ENCODE measurements around the gene KCNN3.

GRCh38 chr1:154730986-154731489, 139.0 kb downstream of the KCNN3 start:
- TF ChIP-seq PLSCR1 (CRISPR knock-in tag; IDR thresholded peaks at IDR 0.05; ENCODE audit: borderline replicate concordance) (no peak), ZNF30 (CRISPR knock-in tag; IDR thresholded peaks at IDR 0.05) (no peak), ELF1 (CRISPR knock-in tag; IDR thresholded peaks at IDR 0.05) (no peak), ZBTB2 (CRISPR knock-in tag; IDR thresholded peaks at IDR 0.05; ENCODE audit: low read depth) (no peak), CHD2 (IDR thresholded peaks at IDR 0.05; ENCODE audit: low read depth, low read length) (no peak), ARNT (IDR thresholded peaks at IDR 0.05) (no peak), MEIS1 (CRISPR knock-in tag; IDR thresholded peaks at IDR 0.05; ENCODE audit: borderline replicate concordance) (no peak), ESRRA (CRISPR knock-in tag; IDR thresholded peaks at IDR 0.05; ENCODE audit: low read depth) (no peak), MTA3 (CRISPR knock-in tag; IDR thresholded peaks at IDR 0.05) (no peak), HDAC2 (CRISPR knock-in tag; IDR thresholded peaks at IDR 0.05) (no peak), RXRB (CRISPR knock-in tag; IDR thresholded peaks at IDR 0.05; ENCODE audit: borderline replicate concordance) (no peak)
- TF ChIP-seq, protein P1, sequence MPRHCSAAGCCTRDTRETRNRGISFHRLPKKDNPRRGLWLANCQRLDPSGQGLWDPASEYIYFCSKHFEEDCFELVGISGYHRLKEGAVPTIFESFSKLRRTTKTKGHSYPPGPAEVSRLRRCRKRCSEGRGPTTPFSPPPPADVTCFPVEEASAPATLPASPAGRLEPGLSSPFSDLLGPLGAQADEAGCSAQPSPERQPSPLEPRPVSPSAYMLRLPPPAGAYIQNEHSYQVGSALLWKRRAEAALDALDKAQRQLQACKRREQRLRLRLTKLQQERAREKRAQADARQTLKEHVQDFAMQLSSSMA (CRISPR knock-in tag; IDR thresholded peaks at IDR 0.05), result no peak
- TF ChIP-seq, protein P2, sequence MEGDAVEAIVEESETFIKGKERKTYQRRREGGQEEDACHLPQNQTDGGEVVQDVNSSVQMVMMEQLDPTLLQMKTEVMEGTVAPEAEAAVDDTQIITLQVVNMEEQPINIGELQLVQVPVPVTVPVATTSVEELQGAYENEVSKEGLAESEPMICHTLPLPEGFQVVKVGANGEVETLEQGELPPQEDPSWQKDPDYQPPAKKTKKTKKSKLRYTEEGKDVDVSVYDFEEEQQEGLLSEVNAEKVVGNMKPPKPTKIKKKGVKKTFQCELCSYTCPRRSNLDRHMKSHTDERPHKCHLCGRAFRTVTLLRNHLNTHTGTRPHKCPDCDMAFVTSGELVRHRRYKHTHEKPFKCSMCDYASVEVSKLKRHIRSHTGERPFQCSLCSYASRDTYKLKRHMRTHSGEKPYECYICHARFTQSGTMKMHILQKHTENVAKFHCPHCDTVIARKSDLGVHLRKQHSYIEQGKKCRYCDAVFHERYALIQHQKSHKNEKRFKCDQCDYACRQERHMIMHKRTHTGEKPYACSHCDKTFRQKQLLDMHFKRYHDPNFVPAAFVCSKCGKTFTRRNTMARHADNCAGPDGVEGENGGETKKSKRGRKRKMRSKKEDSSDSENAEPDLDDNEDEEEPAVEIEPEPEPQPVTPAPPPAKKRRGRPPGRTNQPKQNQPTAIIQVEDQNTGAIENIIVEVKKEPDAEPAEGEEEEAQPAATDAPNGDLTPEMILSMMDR (CRISPR knock-in tag; IDR thresholded peaks at IDR 0.05), result no peak
- TF ChIP-seq, protein P3, sequence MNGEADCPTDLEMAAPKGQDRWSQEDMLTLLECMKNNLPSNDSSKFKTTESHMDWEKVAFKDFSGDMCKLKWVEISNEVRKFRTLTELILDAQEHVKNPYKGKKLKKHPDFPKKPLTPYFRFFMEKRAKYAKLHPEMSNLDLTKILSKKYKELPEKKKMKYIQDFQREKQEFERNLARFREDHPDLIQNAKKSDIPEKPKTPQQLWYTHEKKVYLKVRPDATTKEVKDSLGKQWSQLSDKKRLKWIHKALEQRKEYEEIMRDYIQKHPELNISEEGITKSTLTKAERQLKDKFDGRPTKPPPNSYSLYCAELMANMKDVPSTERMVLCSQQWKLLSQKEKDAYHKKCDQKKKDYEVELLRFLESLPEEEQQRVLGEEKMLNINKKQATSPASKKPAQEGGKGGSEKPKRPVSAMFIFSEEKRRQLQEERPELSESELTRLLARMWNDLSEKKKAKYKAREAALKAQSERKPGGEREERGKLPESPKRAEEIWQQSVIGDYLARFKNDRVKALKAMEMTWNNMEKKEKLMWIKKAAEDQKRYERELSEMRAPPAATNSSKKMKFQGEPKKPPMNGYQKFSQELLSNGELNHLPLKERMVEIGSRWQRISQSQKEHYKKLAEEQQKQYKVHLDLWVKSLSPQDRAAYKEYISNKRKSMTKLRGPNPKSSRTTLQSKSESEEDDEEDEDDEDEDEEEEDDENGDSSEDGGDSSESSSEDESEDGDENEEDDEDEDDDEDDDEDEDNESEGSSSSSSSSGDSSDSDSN (CRISPR knock-in tag; IDR thresholded peaks at IDR 0.05), result no peak

Data from HepG2 (cell line).